Measurements from ENCODE around the gene RABL3. TPM values are rescaled to one million over a fixed set of nuclear protein-coding genes. Genes with fewer than 3 reads are reported as not detected.

RABL3 gene, protein sequence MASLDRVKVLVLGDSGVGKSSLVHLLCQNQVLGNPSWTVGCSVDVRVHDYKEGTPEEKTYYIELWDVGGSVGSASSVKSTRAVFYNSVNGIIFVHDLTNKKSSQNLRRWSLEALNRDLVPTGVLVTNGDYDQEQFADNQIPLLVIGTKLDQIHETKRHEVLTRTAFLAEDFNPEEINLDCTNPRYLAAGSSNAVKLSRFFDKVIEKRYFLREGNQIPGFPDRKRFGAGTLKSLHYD
- total RNA-seq (2022; extraction: Qiagen RNA extraction; ENCODE audit: low read depth): 16.4 to 19.1 TPM (median 16.8 TPM) in 5 replicates

GRCh38 chr3:120742198-120742848 lies at the start of gene RABL3, which contains the start of gene GTF2E1:
Gene RABL3, minus strand, starts transcription at chr3:120742516. Its CDS starts 9 bp downstream, at chr3:120742507.
Gene GTF2E1, plus strand, starts transcription at chr3:120742744. Its CDS starts 7,809 bp downstream, at chr3:120750553.

DNA sequence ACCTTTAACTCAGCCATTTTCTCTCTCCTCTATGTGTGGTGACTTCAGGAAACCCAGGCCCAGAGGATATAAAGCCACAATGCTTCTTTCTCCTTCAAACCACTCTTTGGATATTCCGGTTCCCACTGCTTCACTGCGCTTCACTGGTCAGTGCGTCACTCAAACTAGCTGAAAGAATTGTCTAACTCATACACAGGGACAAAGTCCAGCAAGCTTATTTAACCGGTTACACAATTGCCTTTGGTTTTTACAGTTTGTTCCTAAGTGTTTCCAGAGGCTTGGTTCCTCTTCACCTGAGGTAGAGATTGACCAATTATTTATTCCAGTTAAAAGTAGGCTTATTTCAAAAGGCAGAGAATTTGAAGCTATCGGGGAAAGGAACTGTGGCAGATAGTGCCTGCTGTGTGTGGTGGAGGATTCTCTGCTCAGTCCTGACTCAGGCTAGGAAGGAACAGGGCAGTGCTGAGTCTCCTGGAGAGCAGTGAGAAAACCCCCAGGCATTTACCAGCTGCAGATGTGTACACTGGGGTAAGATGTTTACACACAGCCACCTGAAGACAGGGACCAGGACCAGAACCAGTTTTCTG lies 60.1 kb downstream of the RABL3 start, which contains the start of gene HGD:
TSS of gene HGD (minus strand) at position 145 of the 587 bp plus-strand sequence. CDS start at position 17, 128 bp downstream.

Other genes starting within 250 kb of the RABL3 start
- gene NDUFB4, start 146.2 kb downstream of the RABL3 start, total RNA-seq (2022; extraction: Qiagen RNA extraction; ENCODE audit: low read depth): 203 to 240 TPM (median 213 TPM) in 5 replicates
- gene HGD, start 60.3 kb downstream of the RABL3 start, total RNA-seq (2022; extraction: Qiagen RNA extraction; ENCODE audit: low read depth): 13.6 to 18.3 TPM (median 16.1 TPM) in 5 replicates
- 12.5 to 17.0 TPM (median 14.8 TPM) in 5 replicates for gene GTF2E1, start 228 bp upstream of the RABL3 start, total RNA-seq (2022; extraction: Qiagen RNA extraction; ENCODE audit: low read depth)
- not detected in 5 replicates for gene STXBP5L, start 165.7 kb upstream of the RABL3 start, total RNA-seq (2022; extraction: Qiagen RNA extraction; ENCODE audit: low read depth)

All from A549 treated with DMSO at 1 μM for 4 hours (cell line).